Measurements from ENCODE around the gene DDX10.

GRCh38 chr11:108697872-108698473, 33.1 kb downstream of the DDX10 start:
- TF ChIP-seq GATA3 (IDR thresholded peaks at IDR 0.05; ENCODE audit: low read depth, low read length) (no peak), GATA2 (IDR thresholded peaks at IDR 0.05; ENCODE audit: low read depth, low read length) (no peak)

Data from SH-SY5Y (cell line).